Measurements from ENCODE around the gene WNK2.

WNK2 gene

GRCh38 chr9:93159601-93160471 is 24.1 kb upstream of the WNK2 start:
- Histone ChIP-seq H3K4me1 (no peaks in the 10 kb centered on the region), H3K4me3 (ENCODE audit: low read depth, low read length) (no peak overlapping the region), H3K36me3 (no peaks in the 10 kb centered on the region), H3K27me3 (no peaks in the 10 kb centered on the region), H3K9me3 (no peaks in the 10 kb centered on the region)
- TF ChIP-seq CTCF (IDR thresholded peaks at IDR 0.05; ENCODE audit: low read depth, low read length), result peak; percentile 94
- DNase-seq, result peak; percentile 90

GRCh38 chr9:93161786-93162562 is 22.0 kb upstream of the WNK2 start:
- Histone ChIP-seq H3K27me3 (no peaks in the 10 kb centered on the region), H3K36me3 (no peaks in the 10 kb centered on the region), H3K4me3 (ENCODE audit: low read depth, low read length) (no peak overlapping the region), H3K4me1 (no peaks in the 10 kb centered on the region), H3K9me3 (no peaks in the 10 kb centered on the region)
- TF ChIP-seq CTCF (IDR thresholded peaks at IDR 0.05; ENCODE audit: low read depth, low read length), result no peak
- no peak for DNase-seq

GRCh38 chr9:93164085-93164484 is 19.9 kb upstream of the WNK2 start:
- no peak for TF ChIP-seq CTCF (IDR thresholded peaks at IDR 0.05; ENCODE audit: low read depth, low read length)
- Histone ChIP-seq H3K9me3 (no peaks in the 10 kb centered on the region), H3K4me3 (ENCODE audit: low read depth, low read length) (no peak overlapping the region), H3K4me1 (no peaks in the 10 kb centered on the region), H3K27me3 (no peaks in the 10 kb centered on the region), H3K36me3 (no peaks in the 10 kb centered on the region)
- no peak for DNase-seq

- H3K4me3 ChIP-seq (ENCODE audit: low read depth, low read length), result no peak overlapping the region
- H3K27me3 ChIP-seq, result no peaks in the 10 kb centered on the region
- no peaks in the 10 kb centered on the region for H3K4me1 ChIP-seq
- H3K9me3 ChIP-seq, result no peaks in the 10 kb centered on the region
- no peak for TF ChIP-seq CTCF (IDR thresholded peaks at IDR 0.05; ENCODE audit: low read depth, low read length)
- H3K36me3 ChIP-seq, result no peaks in the 10 kb centered on the region
- DNase-seq, result no peak
Measured at GRCh38 chr9:93166699-93167098, 17.2 kb upstream of the WNK2 start.

GRCh38 chr9:93167185-93167584 is 16.8 kb upstream of the WNK2 start:
- Histone ChIP-seq H3K27me3 (no peaks in the 10 kb centered on the region), H3K4me3 (ENCODE audit: low read depth, low read length) (no peak overlapping the region), H3K9me3 (no peaks in the 10 kb centered on the region), H3K36me3 (no peaks in the 10 kb centered on the region), H3K4me1 (no peaks in the 10 kb centered on the region)
- TF ChIP-seq CTCF (IDR thresholded peaks at IDR 0.05; ENCODE audit: low read depth, low read length), result no peak
- no peak for DNase-seq

GRCh38 chr9:93167838-93168237 is 16.1 kb upstream of the WNK2 start:
- no peak for DNase-seq
- Histone ChIP-seq H3K4me1 (no peaks in the 10 kb centered on the region), H3K27me3 (no peaks in the 10 kb centered on the region), H3K4me3 (ENCODE audit: low read depth, low read length) (no peak overlapping the region), H3K36me3 (no peaks in the 10 kb centered on the region), H3K9me3 (no peaks in the 10 kb centered on the region)
- TF ChIP-seq CTCF (IDR thresholded peaks at IDR 0.05; ENCODE audit: low read depth, low read length), result no peak
